Measurements from ENCODE around the gene PRKCZ.

DNA sequence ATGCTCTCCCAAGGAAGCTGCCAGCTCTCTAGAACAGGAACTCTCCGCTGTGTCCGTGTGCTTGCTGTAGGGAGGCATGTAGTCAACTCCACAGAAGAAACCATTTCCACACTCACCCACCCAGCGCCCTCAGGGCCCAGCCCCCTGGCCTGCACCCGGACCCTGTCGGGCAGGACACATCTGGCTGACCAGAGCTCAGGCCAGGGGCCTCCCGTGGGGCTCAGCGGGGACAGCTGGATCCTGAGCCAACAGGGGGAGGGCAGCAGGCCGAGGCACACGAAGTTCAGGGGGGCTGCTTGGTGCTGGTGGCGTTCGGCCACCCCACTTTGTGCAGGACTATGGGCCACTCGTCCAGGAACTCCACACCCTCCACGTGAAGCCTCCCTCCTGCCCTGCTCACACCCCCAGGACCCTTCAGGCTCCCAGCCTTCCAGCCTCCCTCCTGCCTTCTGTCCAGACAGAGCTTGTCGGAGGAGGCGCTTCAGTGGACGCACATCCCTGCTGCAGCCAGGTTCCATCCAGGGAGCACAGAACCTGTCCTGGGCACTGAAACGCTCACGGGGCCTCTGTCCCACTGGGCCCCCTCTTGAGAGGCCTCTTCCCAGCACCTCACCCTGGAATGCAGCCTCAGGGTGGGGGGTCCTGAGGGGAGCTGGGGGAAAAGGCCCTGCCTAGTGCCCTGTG is 159.3 kb downstream of the PRKCZ start:
- TF ChIP-seq, protein P1, sequence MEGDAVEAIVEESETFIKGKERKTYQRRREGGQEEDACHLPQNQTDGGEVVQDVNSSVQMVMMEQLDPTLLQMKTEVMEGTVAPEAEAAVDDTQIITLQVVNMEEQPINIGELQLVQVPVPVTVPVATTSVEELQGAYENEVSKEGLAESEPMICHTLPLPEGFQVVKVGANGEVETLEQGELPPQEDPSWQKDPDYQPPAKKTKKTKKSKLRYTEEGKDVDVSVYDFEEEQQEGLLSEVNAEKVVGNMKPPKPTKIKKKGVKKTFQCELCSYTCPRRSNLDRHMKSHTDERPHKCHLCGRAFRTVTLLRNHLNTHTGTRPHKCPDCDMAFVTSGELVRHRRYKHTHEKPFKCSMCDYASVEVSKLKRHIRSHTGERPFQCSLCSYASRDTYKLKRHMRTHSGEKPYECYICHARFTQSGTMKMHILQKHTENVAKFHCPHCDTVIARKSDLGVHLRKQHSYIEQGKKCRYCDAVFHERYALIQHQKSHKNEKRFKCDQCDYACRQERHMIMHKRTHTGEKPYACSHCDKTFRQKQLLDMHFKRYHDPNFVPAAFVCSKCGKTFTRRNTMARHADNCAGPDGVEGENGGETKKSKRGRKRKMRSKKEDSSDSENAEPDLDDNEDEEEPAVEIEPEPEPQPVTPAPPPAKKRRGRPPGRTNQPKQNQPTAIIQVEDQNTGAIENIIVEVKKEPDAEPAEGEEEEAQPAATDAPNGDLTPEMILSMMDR (IDR thresholded peaks at IDR 0.05), result no peak
- no peak for TF ChIP-seq POLR2A (IDR thresholded peaks at IDR 0.05)
